MM.1S (cell line): ENCODE results near the gene TTC33.

Experiments used
- DNase-seq: peaks from one replicate; pipeline ENCODE4 v3.0.0-alpha.2; 2015
- H2AFZ ChIP-seq: fragments of 300-600 bp; sonication (generic); 2 replicates; pipeline ENCODE4 v1.6.0; 2016; ENCODE audit warnings: antibody characterized with exemption, low read length
- H3F3A ChIP-seq: fragments of 300-600 bp; sonication (generic); 2 replicates; pipeline ENCODE4 v1.6.1; 2016; ENCODE audit warnings: mild to moderate bottlenecking, antibody characterized with exemption, low read length, moderate library complexity, mixed read lengths; ENCODE audit not compliant: insufficient read depth
- H3K27ac ChIP-seq: fragments of 300-600 bp; sonication (generic); 2 replicates; pipeline ENCODE4 v1.5.1; 2016; ENCODE audit warnings: mild to moderate bottlenecking, low read length
- H3K27me3 ChIP-seq: fragments of 300-600 bp; sonication (generic); replicated peaks from 2 replicates; pipeline ENCODE4 v1.6.0; 2016; ENCODE audit warnings: low read length; ENCODE audit not compliant: insufficient read depth
- H3K36me3 ChIP-seq: fragments of 300-600 bp; sonication (generic); replicated peaks from 2 replicates; pipeline ENCODE4 v1.6.1; 2016; ENCODE audit warnings: mild to moderate bottlenecking, low read length, mixed read lengths; ENCODE audit not compliant: insufficient read depth
- H3K4me1 ChIP-seq: fragments of 300-600 bp; sonication (generic); 2 replicates; pipeline ENCODE4 v1.6.1; 2016; ENCODE audit warnings: low read length, mixed read lengths
- H3K4me2 ChIP-seq: fragments of 300-600 bp; sonication (generic); 2 replicates; pipeline ENCODE4 v1.6.0; 2016; ENCODE audit warnings: low read depth, low read length
- H3K4me3 ChIP-seq: fragments of 300-600 bp; sonication (generic); 2 replicates; pipeline ENCODE4 v1.5.1; 2016; ENCODE audit warnings: low read length, mixed read lengths
- H3K79me2 ChIP-seq: fragments of 300-600 bp; sonication (generic); 2 replicates; pipeline ENCODE4 v1.6.1; 2016; ENCODE audit warnings: mixed run types, low read length, mixed read lengths
- H3K9ac ChIP-seq: fragments of 300-600 bp; sonication (generic); 2 replicates; pipeline ENCODE4 v1.6.1; 2016; ENCODE audit warnings: low read length, mixed read lengths
- H3K9me2 ChIP-seq: fragments of 300-600 bp; sonication (generic); replicated peaks from 2 replicates; pipeline ENCODE4 v1.6.1; 2016; ENCODE audit warnings: mild to moderate bottlenecking, low read length, mixed read lengths; ENCODE audit not compliant: insufficient read depth
- H3K9me3 ChIP-seq: fragments of 300-600 bp; sonication (generic); replicated peaks from 2 replicates; pipeline ENCODE4 v1.6.1; 2016; ENCODE audit warnings: mild to moderate bottlenecking, low read length, mixed read lengths; ENCODE audit not compliant: insufficient read depth
- H4K20me1 ChIP-seq: fragments of 300-600 bp; sonication (generic); 2 replicates; pipeline ENCODE4 v1.6.1; 2016; ENCODE audit warnings: mild to moderate bottlenecking, low read length, moderate library complexity, mixed read lengths; ENCODE audit not compliant: insufficient read depth
- CTCF ChIP-seq: fragments of 300-600 bp; sonication (generic); IDR thresholded peaks from 2 replicates; pipeline ENCODE4 v1.5.1; 2016; ENCODE audit warnings: antibody characterized with exemption, low read length, mixed read lengths
- EZH2 ChIP-seq: fragments of 300-600 bp; sonication (generic); optimal IDR thresholded peaks from 2 replicates; pipeline ENCODE3; 2017; ENCODE audit warnings: low read depth, mild to moderate bottlenecking, antibody characterized with exemption, low read length, mixed read lengths
- EZH2phosphoT487 ChIP-seq: fragments of 300-600 bp; sonication (generic); IDR thresholded peaks from 2 replicates; pipeline ENCODE4 v1.6.1; 2018; ENCODE audit warnings: antibody characterized with exemption, low read length

The TTC33 gene

GRCh38 chr5:40618926-40619325 is 136.8 kb downstream of the TTC33 start:
- H3K4me1 ChIP-seq = no peaks in the 10 kb centered on the region
- no peak overlapping the region for H3K9ac ChIP-seq
- H2AFZ ChIP-seq = no peak overlapping the region
- H3K27me3 ChIP-seq = no peaks in the 10 kb centered on the region
- DNase-seq = no peak
- no peaks in the 10 kb centered on the region for H3K36me3 ChIP-seq
- TF ChIP-seq EZH2phosphoT487 (no peak), EZH2 (no peak)
- no peak overlapping the region for H3K4me2 ChIP-seq
- H4K20me1 ChIP-seq = no peaks in the 10 kb centered on the region
- no peaks in the 10 kb centered on the region for H3F3A ChIP-seq
- no peaks in the 10 kb centered on the region for H3K79me2 ChIP-seq
- H3K9me3 ChIP-seq = no peaks in the 10 kb centered on the region
- no peaks in the 10 kb centered on the region for H3K9me2 ChIP-seq
- no peak overlapping the region for H3K4me3 ChIP-seq
- H3K27ac ChIP-seq = no peak overlapping the region

GRCh38 chr5:40616781-40617180 is 139.0 kb downstream of the TTC33 start:
- no peaks in the 10 kb centered on the region for H3K9me2 ChIP-seq
- H3K4me2 ChIP-seq = no peak overlapping the region
- no peaks in the 10 kb centered on the region for H4K20me1 ChIP-seq
- no peak overlapping the region for H3K9ac ChIP-seq
- no peaks in the 10 kb centered on the region for H3K79me2 ChIP-seq
- no peak for TF ChIP-seq EZH2phosphoT487
- TF ChIP-seq EZH2 = no peak
- TF ChIP-seq CTCF = no peak
- no peak overlapping the region for H3K27ac ChIP-seq
- H3K27me3 ChIP-seq = no peaks in the 10 kb centered on the region
- H2AFZ ChIP-seq = no peak overlapping the region
- no peaks in the 10 kb centered on the region for H3K36me3 ChIP-seq
- no peak overlapping the region for H3K4me3 ChIP-seq
- no peaks in the 10 kb centered on the region for H3F3A ChIP-seq
- no peak for DNase-seq
- H3K4me1 ChIP-seq = no peaks in the 10 kb centered on the region
- no peaks in the 10 kb centered on the region for H3K9me3 ChIP-seq

- H4K20me1 ChIP-seq = no peaks in the 10 kb centered on the region
- H3F3A ChIP-seq = no peaks in the 10 kb centered on the region; the same call in 1 of the 2 replicates
- H3K4me3 ChIP-seq = no peak overlapping the region
- H2AFZ ChIP-seq = no peak overlapping the region
- H3K4me2 ChIP-seq = no peak overlapping the region
- TF ChIP-seq EZH2phosphoT487 (no peak), EZH2 (no peak), CTCF (no peak)
- H3K4me1 ChIP-seq = no peaks in the 10 kb centered on the region
- DNase-seq = no peak
- H3K27me3 ChIP-seq = no peaks in the 10 kb centered on the region
- H3K27ac ChIP-seq = no peak overlapping the region
- no peaks in the 10 kb centered on the region for H3K9me2 ChIP-seq
- no peaks in the 10 kb centered on the region for H3K9me3 ChIP-seq
- no peak overlapping the region for H3K9ac ChIP-seq
- no peaks in the 10 kb centered on the region for H3K79me2 ChIP-seq
- H3K36me3 ChIP-seq = no peaks in the 10 kb centered on the region
Observed at GRCh38 chr5:40615586-40616170, 140.1 kb downstream of the TTC33 start.

- no peaks in the 10 kb centered on the region for H3K79me2 ChIP-seq
- H3K4me1 ChIP-seq = no peaks in the 10 kb centered on the region
- no peaks in the 10 kb centered on the region for H3K36me3 ChIP-seq
- H3K9me3 ChIP-seq = no peaks in the 10 kb centered on the region
- H3K9ac ChIP-seq = no peak overlapping the region
- no peak overlapping the region for H3K4me2 ChIP-seq
- TF ChIP-seq CTCF (no peak), EZH2 (no peak), EZH2phosphoT487 (no peak)
- no peaks in the 10 kb centered on the region; the same call in 1 of the 2 replicates for H3F3A ChIP-seq
- H3K9me2 ChIP-seq = no peaks in the 10 kb centered on the region
- no peaks in the 10 kb centered on the region for H3K27me3 ChIP-seq
- DNase-seq = no peak
- H4K20me1 ChIP-seq = no peaks in the 10 kb centered on the region
- no peak overlapping the region for H3K4me3 ChIP-seq
- H2AFZ ChIP-seq = no peak overlapping the region
- no peak overlapping the region for H3K27ac ChIP-seq
Observed at GRCh38 chr5:40614923-40615585, 140.7 kb downstream of the TTC33 start.
